HG03066 (cell line): ENCODE results near the gene CNIH1.
"Not testable (repeated sequence)": the region's sequence is repeated elsewhere in the genome, so short reads cannot be mapped to it uniquely, and the experiment has no call there.

Experiments used
- ATAC-seq: cut with Tn5 transposase; IDR thresholded peaks from one replicate; pipeline ENCODE4 v1.9.1; 2021; ENCODE audit warnings: low read depth; ENCODE audit not compliant: unreplicated experiment

The CNIH1 gene

GRCh38 chr14:54392131-54392859 is 48.9 kb downstream of the CNIH1 start:
- ATAC-seq: no peak

- no peak for ATAC-seq
Observed at GRCh38 chr14:54387328-54387727, 53.8 kb downstream of the CNIH1 start.

- no peak for ATAC-seq
Observed at GRCh38 chr14:54385556-54385955, 55.6 kb downstream of the CNIH1 start.

DNA sequence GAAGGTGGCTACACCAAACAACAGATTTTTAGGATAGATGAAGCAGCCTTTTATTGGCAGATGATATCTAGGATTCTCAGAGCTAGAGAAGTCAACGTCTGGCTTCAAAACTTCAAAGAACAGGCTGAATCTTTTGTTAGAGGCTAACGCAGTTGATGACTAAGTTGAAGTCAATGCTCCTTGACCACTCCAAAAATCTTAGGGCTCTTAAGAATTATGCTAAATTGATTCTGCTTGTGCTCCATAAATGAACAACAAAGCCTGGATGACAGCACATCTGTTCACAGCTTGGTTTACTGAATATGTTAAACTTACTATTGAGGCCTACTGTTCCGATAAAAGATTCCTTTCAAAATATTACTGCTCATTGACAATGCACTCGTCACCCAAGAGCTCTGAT is 57.3 kb downstream of the CNIH1 start:
- ATAC-seq: no peak

DNA sequence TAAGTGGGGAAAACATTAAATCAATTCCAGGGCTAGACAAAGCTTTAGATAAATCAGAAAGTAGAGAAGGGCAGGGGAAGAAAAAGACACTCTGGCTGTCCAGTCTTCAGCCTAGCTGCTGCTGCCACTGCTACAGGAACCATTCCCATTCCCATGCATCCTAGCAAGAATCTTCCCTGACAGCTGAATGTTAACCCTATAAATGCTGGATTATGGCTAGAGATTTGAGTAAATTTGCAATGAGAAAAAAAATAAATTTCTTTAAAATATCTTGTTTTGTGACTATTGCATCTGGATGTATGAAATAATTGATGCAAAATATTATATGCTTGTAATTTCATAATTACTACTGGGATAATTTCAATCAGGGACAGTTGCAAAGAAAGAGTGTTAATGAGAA is 59.4 kb downstream of the CNIH1 start:
- no peak for ATAC-seq

DNA sequence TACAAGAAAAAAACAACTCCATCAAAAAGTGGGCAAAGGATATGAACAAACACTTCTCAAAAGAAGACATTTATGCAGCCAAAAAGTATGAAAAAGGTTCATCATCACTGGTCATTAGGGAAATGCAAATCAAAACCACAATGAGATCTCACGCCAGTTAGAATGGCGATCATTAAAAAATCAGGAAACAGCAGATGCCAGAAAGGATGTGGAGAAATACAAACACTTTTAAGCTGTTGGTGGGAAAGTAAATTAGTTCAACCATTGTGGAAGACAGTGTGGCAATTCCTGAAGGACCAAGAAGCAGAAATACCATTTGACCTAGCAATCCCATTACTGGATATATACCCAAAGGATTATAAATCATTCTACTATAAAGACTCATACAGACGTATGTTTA is 60.6 kb downstream of the CNIH1 start:
- ATAC-seq: not testable (repeated sequence)

- not testable (repeated sequence) for ATAC-seq
Observed at GRCh38 chr14:54378893-54379292, 62.3 kb downstream of the CNIH1 start.

GRCh38 chr14:54377501-54377900 is 63.7 kb downstream of the CNIH1 start:
- ATAC-seq: no peak

DNA sequence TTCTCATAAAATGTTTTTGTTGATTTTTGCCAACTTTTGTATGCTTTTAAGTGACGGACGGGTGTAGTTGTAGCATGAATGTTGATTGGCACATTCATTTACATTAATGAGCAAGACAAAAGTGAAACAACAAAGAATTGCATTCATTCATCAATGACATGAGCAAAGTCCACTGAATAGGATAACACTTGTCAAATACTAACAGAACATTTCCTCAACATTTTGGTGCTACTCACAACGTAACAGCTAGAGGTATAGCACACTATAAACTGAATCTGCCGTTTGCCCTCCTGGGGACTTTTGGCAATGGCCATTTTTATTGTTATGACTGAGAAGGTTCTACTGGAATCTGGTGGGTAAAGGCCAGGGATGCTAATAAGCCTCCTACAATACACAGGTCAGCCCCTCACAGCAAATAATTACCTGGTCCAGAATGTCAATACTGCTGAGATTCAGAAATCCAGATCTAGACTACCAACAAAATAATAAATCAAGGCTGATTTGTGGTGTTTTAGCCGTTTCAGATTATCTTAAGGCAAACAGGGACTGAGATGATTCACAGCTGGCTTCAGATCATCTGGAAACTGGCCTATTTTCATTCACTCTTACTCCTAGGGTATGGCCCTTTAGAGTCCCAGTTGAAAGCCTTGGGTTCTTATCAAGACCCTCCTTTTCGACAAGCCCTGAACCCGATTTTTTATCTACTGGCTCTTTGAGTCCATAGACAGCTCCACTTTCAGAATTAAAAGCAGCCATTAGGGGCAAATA is 66.9 kb downstream of the CNIH1 start:
- no peak for ATAC-seq
